Epithelial cell of proximal tubule (primary cell): ENCODE results near the gene PRMT1. TPM values are rescaled to one million over a fixed set of nuclear protein-coding genes. Genes with fewer than 3 reads are reported as not detected.

ENCODE experiments used
- DNase-seq: peaks from one replicate; pipeline ENCODE4 v3.0.0-alpha.2; 2011; ENCODE audit warnings: low read depth
- H3K4me3 ChIP-seq: 2 replicates; pipeline ENCODE4 v1.5.1; 2011; ENCODE audit warnings: low read depth, mild to moderate bottlenecking, low read length
- CTCF ChIP-seq: conservative IDR thresholded peaks from 2 replicates; pipeline ENCODE4 v1.5.1; 2012; ENCODE audit warnings: low read depth, mild to moderate bottlenecking, low read length
- total RNA-seq: library from RNA; depleted of rRNA; stranded (reverse); fragments of >200 nt; gene quantifications from 2 replicates; pipeline ENCODE4 v1.2.3, GENCODE V29; 2015

PRMT1 gene
- total RNA-seq, 1 donor from 2014 or later: 186 TPM

- no peak for DNase-seq
- H3K4me3 ChIP-seq: no peak overlapping the region
- peak; percentile 94 for TF ChIP-seq CTCF
Observed at GRCh38 chr19:49680421-49681351, 3.6 kb downstream of the PRMT1 start.

- TF ChIP-seq CTCF: no peak
- H3K4me3 ChIP-seq: no peak overlapping the region
- DNase-seq: no peak
Observed at GRCh38 chr19:49681830-49682229, 4.8 kb downstream of the PRMT1 start.

GRCh38 chr19:49682274-49682673 is 5.2 kb downstream of the PRMT1 start:
- TF ChIP-seq CTCF: no peak
- H3K4me3 ChIP-seq: no peak overlapping the region
- DNase-seq: no peak

- TF ChIP-seq CTCF: no peak
Observed at GRCh38 chr19:49683814-49684250, 6.8 kb downstream of the PRMT1 start.

GRCh38 chr19:49684251-49684982 is 7.3 kb downstream of the PRMT1 start:
- no peak for DNase-seq
- H3K4me3 ChIP-seq: no peak overlapping the region
- peak; percentile 50 for TF ChIP-seq CTCF

More at GRCh38 chr19:49683814-49684250, 6.8 kb downstream of the PRMT1 start:
- no peak overlapping the region for H3K4me3 ChIP-seq
- DNase-seq: no peak

GRCh38 chr19:49684983-49685553 is 8.0 kb downstream of the PRMT1 start:
- no peak for DNase-seq
- H3K4me3 ChIP-seq: no peak overlapping the region
- TF ChIP-seq CTCF: no peak
